DOHH2 (cell line): Measurements from ENCODE around the gene MLH3.

Experiments used
- EZH2phosphoT487 ChIP-seq: fragments of 200-600 bp; sonication (generic); IDR thresholded peaks from 2 replicates; pipeline ENCODE4 v1.6.1; 2017; ENCODE audit warnings: borderline replicate concordance, mild to moderate bottlenecking, antibody characterized with exemption, low read length, moderate library complexity, mixed read lengths
- TF ChIP-seq, protein P1 (sequence below): fragments of 200-600 bp; sonication (generic); IDR thresholded peaks from one replicate; pipeline ENCODE4 v1.5.1; 2014; ENCODE audit warnings: antibody characterized with exemption, mild to moderate bottlenecking, low read depth, low read length; ENCODE audit not compliant: poor library complexity, severe bottlenecking

GRCh38 chr14:74988993-74989392 lies 62.3 kb downstream of the MLH3 start:
- TF ChIP-seq, protein P1, sequence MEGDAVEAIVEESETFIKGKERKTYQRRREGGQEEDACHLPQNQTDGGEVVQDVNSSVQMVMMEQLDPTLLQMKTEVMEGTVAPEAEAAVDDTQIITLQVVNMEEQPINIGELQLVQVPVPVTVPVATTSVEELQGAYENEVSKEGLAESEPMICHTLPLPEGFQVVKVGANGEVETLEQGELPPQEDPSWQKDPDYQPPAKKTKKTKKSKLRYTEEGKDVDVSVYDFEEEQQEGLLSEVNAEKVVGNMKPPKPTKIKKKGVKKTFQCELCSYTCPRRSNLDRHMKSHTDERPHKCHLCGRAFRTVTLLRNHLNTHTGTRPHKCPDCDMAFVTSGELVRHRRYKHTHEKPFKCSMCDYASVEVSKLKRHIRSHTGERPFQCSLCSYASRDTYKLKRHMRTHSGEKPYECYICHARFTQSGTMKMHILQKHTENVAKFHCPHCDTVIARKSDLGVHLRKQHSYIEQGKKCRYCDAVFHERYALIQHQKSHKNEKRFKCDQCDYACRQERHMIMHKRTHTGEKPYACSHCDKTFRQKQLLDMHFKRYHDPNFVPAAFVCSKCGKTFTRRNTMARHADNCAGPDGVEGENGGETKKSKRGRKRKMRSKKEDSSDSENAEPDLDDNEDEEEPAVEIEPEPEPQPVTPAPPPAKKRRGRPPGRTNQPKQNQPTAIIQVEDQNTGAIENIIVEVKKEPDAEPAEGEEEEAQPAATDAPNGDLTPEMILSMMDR = no peak
- no peak for TF ChIP-seq EZH2phosphoT487
